Measurements from ENCODE around the gene PCGF1. TPM values are rescaled to one million over a fixed set of nuclear protein-coding genes. Genes with fewer than 3 reads are reported as not detected.
"Not testable (repeated sequence)": the region's sequence is repeated elsewhere in the genome, so short reads cannot be mapped to it uniquely, and the experiment has no call there.

PCGF1 gene
- total and polyA plus RNA-seq, 2 experiments from 2014 or later = 10.9 to 13.4 TPM

- Histone ChIP-seq H2AFZ (peak overlapping the region; percentile 61), H3K4me2 (peak overlapping the region; percentile 77), H3K79me2 (replicated peaks; ENCODE audit: insufficient read depth) (peaks cover 14% of the 10 kb centered on the region), H4K20me1 (replicated peaks; ENCODE audit: insufficient read depth) (peaks cover 13% of the 10 kb centered on the region; the same call in 1 of the 2 replicates), H3K4me3 (peak overlapping the region; percentile 68)
- peaks cover 24% of the 10 kb centered on the region for H3K36me3 Mint-ChIP-seq (ENCODE audit: low read depth)
- not testable (repeated sequence) for H3K9me2 ChIP-seq (ENCODE audit: insufficient read depth); H3K4me1 Mint-ChIP-seq; DNase-seq (ENCODE audit: low spot score); H3K9me3 Mint-ChIP-seq; H3K27me3 ChIP-seq (ENCODE audit: insufficient read depth); ATAC-seq; H3K4me1 ChIP-seq (ENCODE audit: insufficient read depth); H3K27ac ChIP-seq (ENCODE audit: low read depth); H3K36me3 ChIP-seq (ENCODE audit: insufficient read depth); H3F3A ChIP-seq (replicated peaks; ENCODE audit: low read depth)
- peaks cover 11% of the 10 kb centered on the region for H3K27me3 Mint-ChIP-seq (ENCODE audit: insufficient read depth, low read depth, poor library complexity)
- H3K4me3 Mint-ChIP-seq = peak overlapping the region; percentile 99
- H3K27ac Mint-ChIP-seq = peak overlapping the region; percentile 39; the same call in 1 of the 2 replicates
Observed at GRCh38 chr2:74483675-74484164, 23.8 kb downstream of the PCGF1 start.

GRCh38 chr2:74482801-74483674, 24.5 kb downstream of the PCGF1 start, which contains the start of the genes CCDC142 and TTC31:
CCDC142 (minus strand) TSS chr2:74482998; CDS start chr2:74482837, 161 bp downstream.
TTC31 (plus strand) TSS chr2:74483081; CDS start chr2:74483096, 15 bp downstream.
- no peaks in the 10 kb centered on the region for H3K27me3 ChIP-seq (ENCODE audit: insufficient read depth)

More at GRCh38 chr2:74482801-74483674, 24.5 kb downstream of the PCGF1 start, which contains the start of the genes CCDC142 and TTC31:
- Histone ChIP-seq H3K27ac (ENCODE audit: low read depth) (peak within 1 kb of the TSS; percentile 82; the same call in 1 of the 2 replicates), H3K4me2 (peak within 1 kb of the TSS; percentile 95), H3K36me3 (ENCODE audit: insufficient read depth) (no peaks in the 10 kb centered on the region; the same call in 1 of the 2 replicates), H4K20me1 (replicated peaks; ENCODE audit: insufficient read depth) (peaks cover 13% of the 10 kb centered on the region; the same call in 1 of the 2 replicates), H3K79me2 (replicated peaks; ENCODE audit: insufficient read depth) (peaks cover 14% of the 10 kb centered on the region), H3K9me2 (ENCODE audit: insufficient read depth) (no peaks in the 10 kb centered on the region), H3K4me1 (ENCODE audit: insufficient read depth) (peaks cover 5% of the 10 kb centered on the region; the same call in 1 of the 2 replicates), H3F3A (replicated peaks; ENCODE audit: low read depth) (no peaks in the 10 kb centered on the region), H2AFZ (peak within 1 kb of the TSS; percentile 72), H3K4me3 (peak within 1 kb of the TSS; percentile 68)
- peaks cover 11% of the 10 kb centered on the region for H3K27me3 Mint-ChIP-seq (ENCODE audit: insufficient read depth, low read depth, poor library complexity)
- DNase-seq (ENCODE audit: low spot score) = peak; percentile 99
- peaks cover 6% of the 10 kb centered on the region; the same call in 2 of the 3 replicates for H3K4me1 Mint-ChIP-seq
- H3K36me3 Mint-ChIP-seq (ENCODE audit: low read depth) = peaks cover 24% of the 10 kb centered on the region
- TF ChIP-seq ZNF114 (CRISPR knock-in tag; IDR thresholded peaks at IDR 0.05) = no peak
- peak; percentile 96 for TF ChIP-seq NANOG (IDR thresholded peaks at IDR 0.05; ENCODE audit: borderline replicate concordance)
- no peak for TF ChIP-seq ZNF462 (CRISPR knock-in tag; IDR thresholded peaks at IDR 0.05)
- TF ChIP-seq EZH2phosphoT487 (IDR thresholded peaks at IDR 0.05; ENCODE audit: unreplicated experiment) = no peak
- TF ChIP-seq POLR2AphosphoS5 (IDR thresholded peaks at IDR 0.05; ENCODE audit: low read depth) = peak; percentile 89
- TF ChIP-seq EZH2 (IDR thresholded peaks at IDR 0.05; ENCODE audit: low read depth, unreplicated experiment) = no peak
- TF ChIP-seq CTCF (conservative IDR thresholded peaks at IDR 0.05; ENCODE audit: low read depth in 2 of 2) = peak; percentile 89 to 90
- TF ChIP-seq, protein P1, sequence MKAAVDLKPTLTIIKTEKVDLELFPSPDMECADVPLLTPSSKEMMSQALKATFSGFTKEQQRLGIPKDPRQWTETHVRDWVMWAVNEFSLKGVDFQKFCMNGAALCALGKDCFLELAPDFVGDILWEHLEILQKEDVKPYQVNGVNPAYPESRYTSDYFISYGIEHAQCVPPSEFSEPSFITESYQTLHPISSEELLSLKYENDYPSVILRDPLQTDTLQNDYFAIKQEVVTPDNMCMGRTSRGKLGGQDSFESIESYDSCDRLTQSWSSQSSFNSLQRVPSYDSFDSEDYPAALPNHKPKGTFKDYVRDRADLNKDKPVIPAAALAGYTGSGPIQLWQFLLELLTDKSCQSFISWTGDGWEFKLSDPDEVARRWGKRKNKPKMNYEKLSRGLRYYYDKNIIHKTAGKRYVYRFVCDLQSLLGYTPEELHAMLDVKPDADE (IDR thresholded peaks at IDR 0.05) = peak; percentile 96
- TF ChIP-seq CREB1 (CRISPR knock-in tag; IDR thresholded peaks at IDR 0.05; ENCODE audit: low read depth) = peak; percentile 54
- peak within 1 kb of the TSS; percentile 99 for H3K27ac Mint-ChIP-seq
- peak within 1 kb of the TSS; percentile 99 for H3K4me3 Mint-ChIP-seq
- H3K9me3 Mint-ChIP-seq = no peaks in the 10 kb centered on the region
- ATAC-seq = peak; percentile 89
